Spleen (tissue), 11 donors: Measurements from ENCODE around the gene FGD4. TPM values are rescaled to one million over a fixed set of nuclear protein-coding genes. Genes with fewer than 3 reads are reported as not detected.
A peak's percentile ranks its signal among the peaks of the same experiment; 100 is the strongest.
"Not testable (repeated sequence)": the region's sequence is repeated elsewhere in the genome, so short reads cannot be mapped to it uniquely, and the experiment has no call there.

Experiments
- DNase-seq: peaks from one replicate; pipeline ENCODE4 v3.0.0-alpha.2; 2020
- H3K27ac ChIP-seq, 8 donors: fragments of 200-600 bp; sonication (generic) in 7 of 8; 1 replicate in 4 of 8; 2 replicates in 4 of 8; pipeline versions ENCODE4 v1.5.0 to v1.8.0; 2016 to 2021; ENCODE audit warnings: inconsistent platforms in 4 of 8, mild to moderate bottlenecking in 4 of 8, moderate library complexity in 1 of 8
- H3K27me3 ChIP-seq, 7 donors: fragments of 200-600 bp; sonication (generic) in 6 of 7; replicated peaks in 1 of 7; 1 replicate in 4 of 7; 2 replicates in 3 of 7; pipeline versions ENCODE4 v1.5.0 to v1.8.0; 2016 to 2021; ENCODE audit warnings: inconsistent platforms in 3 of 7, mild to moderate bottlenecking in 1 of 7
- H3K36me3 ChIP-seq, 6 donors: fragments of 200-600 bp; sonication (generic) in 5 of 6; 1 replicate in 4 of 6; 2 replicates in 2 of 6; pipeline versions ENCODE4 v1.5.0 to v1.8.0; 2016 to 2021; ENCODE audit warnings: inconsistent platforms in 2 of 6
- H3K4me1 ChIP-seq, 6 donors: fragments of 200-600 bp; sonication (generic) in 5 of 6; 1 replicate in 3 of 6; 2 replicates in 3 of 6; pipeline versions ENCODE4 v1.5.0 to v1.8.0; 2016 to 2021; ENCODE audit warnings: inconsistent platforms in 3 of 6
- H3K4me3 ChIP-seq, 8 donors: fragments of 200-600 bp; sonication (generic) in 7 of 8; 1 replicate in 4 of 8; 2 replicates in 4 of 8; pipeline versions ENCODE4 v1.5.0 to v1.8.0; 2016 to 2021; ENCODE audit warnings: inconsistent platforms in 4 of 8, mild to moderate bottlenecking in 4 of 8, moderate library complexity in 2 of 8
- H3K9me3 ChIP-seq, 8 donors: fragments of 200-600 bp; sonication (generic) in 7 of 8; 1 replicate in 4 of 8; 2 replicates in 4 of 8; pipeline versions ENCODE4 v1.5.0 to v1.8.0; 2016 to 2021; ENCODE audit warnings: inconsistent platforms in 4 of 8
- CTCF ChIP-seq, 11 experiments: fragments of 200-600 bp in 7 of 11; fragments of 450-650 bp in 4 of 11; sonication (generic) in 4 of 11; IDR thresholded peaks in 8 of 11; conservative IDR thresholded peaks in 3 of 11; 1 replicate in 7 of 11; 2 replicates in 4 of 11; pipeline versions ENCODE4 v1.4.0 to v1.8.0; 2016 to 2021; ENCODE audit warnings: antibody characterized with exemption in 11 of 11, inconsistent platforms in 4 of 11, mild to moderate bottlenecking in 1 of 11
- POLR2A ChIP-seq, 3 donors: fragments of 450-650 bp; IDR thresholded peaks; one replicate each; pipeline ENCODE4 v1.5.1; 2017; ENCODE audit warnings: antibody characterized with exemption in 3 of 3, mild to moderate bottlenecking in 1 of 3
- POLR2AphosphoS5 ChIP-seq, 3 donors: sonication (generic); formaldehyde crosslinking; IDR thresholded peaks; one replicate each; pipeline ENCODE4 v1.5.1; 2017; ENCODE audit warnings: antibody characterized with exemption in 3 of 3
- WGBS, 5 donors: extraction: QIAGEN DNeasy Blood & Tissue Kit in 3 of 5; methylation state at CpG; one replicate each; pipeline versions ENCODE4 v1.1.5 to v1.1.7; 2013 to 2018; 5-methylcytosine and 5-hydroxymethylcytosine counted together
- intact Hi-C: fragments of 100-400 bp; cut with DNase I; formaldehyde crosslinking; loops from one replicate; pipeline ENCODE4 v1.15.0; 2023; ENCODE audit warnings: low total_unique reads
- polyA plus RNA-seq, 3 donors: library from polyadenylated mRNA; stranded (reverse); fragments of 200-250 nt; gene quantifications; one replicate each; pipeline ENCODE4 v1.2.1, GENCODE V29; 2013
- total RNA-seq, 7 donors: library from RNA; depleted of rRNA in 3 of 7; stranded (reverse); fragments of >200 nt in 3 of 7; fragmentation: NEBNext Ultra II Directional in 4 of 7; extraction: Animal tissue kit (Norgen Biotek cat#: 25700) in 4 of 7; gene quantifications; one replicate each; pipeline versions ENCODE4 v1.1.0 to v1.2.1, GENCODE V29; 2016 to 2021
- donor health status: healthy with polysubstance abuse.
- donor health status: DM: no; HTN: no; CAD: no; lungs with moderate emphysema.
- donor health status: DM: no; HTN: no; CAD: no.
- donor health status: Bipolar disorder and iron deficiency.
- donor health status: healthy.
- donor health status: DM: no; HTN: no; CAD: no.
- donor health status: DM: yes; HTN: yes; CAD: no.

FGD4 gene
- total and polyA plus RNA-seq, 10 donors = 1.0 to 44.4 (median 25.7) TPM

DNA sequence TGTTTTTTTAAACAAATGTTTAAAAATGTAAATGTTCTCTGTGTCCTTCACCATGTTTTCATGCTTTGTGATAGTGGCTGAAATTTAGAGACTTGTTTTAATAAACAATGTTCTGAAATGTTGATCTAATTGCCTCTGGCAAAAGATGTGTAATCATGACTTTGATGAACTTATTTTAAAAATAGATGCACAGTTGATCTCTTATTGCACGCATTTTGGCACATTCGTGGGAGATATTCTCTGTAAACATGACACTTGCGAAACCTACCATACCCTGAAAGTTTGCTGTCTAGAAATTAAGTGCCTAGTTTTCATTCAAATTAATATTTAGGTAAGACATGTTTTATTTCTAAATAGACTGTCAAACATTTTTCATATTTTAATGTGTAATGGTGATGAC is 160.1 kb downstream of the FGD4 start:
- Histone ChIP-seq H3K4me3 (peak overlapping the region in 2 of 8 donors; percentile 2 to 11), H3K27me3 (no peaks in the 10 kb centered on the region), H3K4me1 (peaks cover 9 to 43% (median 26%) of the 10 kb centered on the region in 6 donors), H3K9me3 (no peaks in the 10 kb centered on the region), H3K27ac (peak overlapping the region in 7 of 8 donors; percentile 2 to 72 (median 42)), H3K36me3 (peaks cover 0 to 14% (median 0%) of the 10 kb centered on the region in 6 donors)
- 43 to 61% (median 48%) methylated on average over 3 of the region's 3 CpGs for WGBS, 5 donors
- intact Hi-C loops = no loop called here
- TF ChIP-seq POLR2A (IDR thresholded peaks at IDR 0.05) = no peak
- TF ChIP-seq POLR2AphosphoS5 (IDR thresholded peaks at IDR 0.05) = no peak
- no peak for TF ChIP-seq CTCF (IDR thresholded peaks at IDR 0.05 in 8 of 11, conservative IDR thresholded peaks at IDR 0.05 in 3 of 11)
- no peak for DNase-seq

DNA sequence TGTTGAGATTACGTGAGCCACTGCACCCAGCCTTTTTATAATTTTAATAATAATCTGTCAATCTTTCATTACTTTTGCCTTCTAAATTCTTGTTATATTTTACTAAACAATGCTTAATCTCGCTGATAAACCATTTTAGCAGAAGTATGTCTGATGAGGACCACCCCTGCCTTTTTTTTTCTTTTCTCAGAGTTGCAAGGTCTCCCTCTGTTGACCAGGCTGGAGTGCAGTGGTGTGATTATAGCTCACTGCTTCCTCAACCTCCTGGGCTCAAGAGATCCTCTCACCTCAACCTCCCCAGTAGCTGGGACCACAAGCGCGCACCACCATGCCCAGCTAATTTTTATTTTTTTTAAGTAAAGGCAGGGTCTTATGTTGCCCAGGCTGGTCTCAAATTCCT is 161.2 kb downstream of the FGD4 start:
- TF ChIP-seq CTCF (IDR thresholded peaks at IDR 0.05 in 8 of 11, conservative IDR thresholded peaks at IDR 0.05 in 3 of 11) (no peak), POLR2A (IDR thresholded peaks at IDR 0.05) (no peak), POLR2AphosphoS5 (IDR thresholded peaks at IDR 0.05) (no peak)

GRCh38 chr12:32561931-32562341 is 162.6 kb downstream of the FGD4 start:
- H3K4me1 ChIP-seq = peaks cover 12 to 51% (median 28%) of the 10 kb centered on the region in 6 donors
- no peak overlapping the region for H3K4me3 ChIP-seq
- H3K27ac ChIP-seq = peak overlapping the region in 7 of 8 donors; percentile 45 to 83 (median 69)
- intact Hi-C loops = no loop called here
- WGBS, 5 donors = 66 to 81% (median 79%) methylated on average over 11 of the region's 11 CpGs
- DNase-seq = no peak
- TF ChIP-seq POLR2AphosphoS5 (IDR thresholded peaks at IDR 0.05) (no peak), POLR2A (IDR thresholded peaks at IDR 0.05) (no peak), CTCF (IDR thresholded peaks at IDR 0.05 in 8 of 11, conservative IDR thresholded peaks at IDR 0.05 in 3 of 11) (no peak)
- no peaks in the 10 kb centered on the region for H3K27me3 ChIP-seq
- no peaks in the 10 kb centered on the region for H3K9me3 ChIP-seq
- H3K36me3 ChIP-seq = peaks cover 0 to 29% (median 0%) of the 10 kb centered on the region in 6 donors

More for the DNA sequence above, 161.2 kb downstream of the FGD4 start:
- DNase-seq = no peak
- Histone ChIP-seq H3K4me1 (peaks cover 9 to 43% (median 26%) of the 10 kb centered on the region in 6 donors), H3K27me3 (no peaks in the 10 kb centered on the region), H3K4me3 (no peak overlapping the region), H3K36me3 (peaks cover 0 to 24% (median 0%) of the 10 kb centered on the region in 6 donors), H3K9me3 (no peaks in the 10 kb centered on the region), H3K27ac (peak overlapping the region in 4 of 8 donors; percentile 32 to 72 (median 56))
- WGBS, 5 donors = 91 to 96% (median 93%) methylated on average over 4 of the region's 4 CpGs
- intact Hi-C loops = no loop called here

DNA sequence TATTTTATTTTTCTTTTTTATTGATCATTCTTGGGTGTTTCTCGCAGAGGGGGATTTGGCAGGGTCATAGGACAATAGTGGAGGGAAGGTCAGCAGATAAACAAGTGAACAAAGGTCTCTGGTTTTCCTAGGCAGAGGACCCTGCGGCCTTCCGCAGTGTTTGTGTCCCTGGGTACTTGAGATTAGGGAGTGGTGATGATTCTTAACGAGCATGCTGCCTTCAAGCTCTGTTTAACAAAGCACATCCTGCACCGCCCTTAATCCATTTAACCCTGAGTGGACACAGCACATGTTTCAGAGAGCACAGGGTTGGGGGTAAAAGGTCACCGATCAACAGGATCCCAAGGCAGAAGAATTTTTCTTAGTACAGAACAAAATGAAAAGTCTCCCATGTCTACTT is 163.1 kb downstream of the FGD4 start:
- Histone ChIP-seq H3K36me3 (peaks cover 0 to 28% (median 0%) of the 10 kb centered on the region in 6 donors), H3K27ac (peak overlapping the region in 7 of 8 donors; percentile 45 to 83 (median 69)), H3K4me1 (peaks cover 13 to 53% (median 30%) of the 10 kb centered on the region in 6 donors)
- DNase-seq, intact Hi-C loops, H3K27me3 ChIP-seq, H3K9me3 ChIP-seq, H3K4me3 ChIP-seq: not testable (repeated sequence)
- WGBS, 5 donors = 37 to 66% (median 61%) methylated on average over 3 to 6 of the region's 6 CpGs
